ENCODE data around the gene ZNF440. TPM values are rescaled to one million over a fixed set of nuclear protein-coding genes. Genes with fewer than 3 reads are reported as not detected.
"Not testable (repeated sequence)": the region's sequence is repeated elsewhere in the genome, so short reads cannot be mapped to it uniquely, and the experiment has no call there.

The ZNF440 gene
- total RNA-seq: 11.4 and 11.9 TPM in 2 replicates

- intact Hi-C loops (cut with micrococcal nuclease): loop anchor here (1.0 to 5.0 kb wide), 8 partner anchors 16 to 326 kb away; partner anchors contain the start of genes ELOF1, ZNF20, ZNF439 and ZNF441
These were observed at the start of gene ZNF440 for GRCh38 chr19:11814029-11814699. TSS of gene ZNF440 (plus strand) at chr19:11814273. CDS start at chr19:11814448, 175 bp downstream.

- intact Hi-C loops (cut with micrococcal nuclease): loop anchor here (1.0 kb wide), 3 partner anchors 28 to 47 kb away; partner anchors contain the start of genes ZNF440 and ZNF491
These were observed 47.2 kb upstream of the ZNF440 start, which contains the start of gene ZNF441 for GRCh38 chr19:11766597-11767591. TSS of gene ZNF441 (plus strand) at chr19:11767000. CDS start at chr19:11767194, 194 bp downstream.

- intact Hi-C loops (cut with micrococcal nuclease): no loop called here
These were observed 46.4 kb upstream of the ZNF440 start for GRCh38 chr19:11767633-11768133.

- intact Hi-C loops (cut with micrococcal nuclease): no loop called here
These were observed 44.1 kb upstream of the ZNF440 start for GRCh38 chr19:11769995-11770394.

- intact Hi-C loops (cut with micrococcal nuclease): not testable (repeated sequence)
These were observed 42.6 kb upstream of the ZNF440 start for GRCh38 chr19:11771520-11771919.

- intact Hi-C loops (cut with micrococcal nuclease): not testable (repeated sequence)
These were observed 37.4 kb upstream of the ZNF440 start for GRCh38 chr19:11776669-11777068.

GRCh38 chr19:11780431-11781020 is 33.5 kb upstream of the ZNF440 start:
- intact Hi-C loops (cut with micrococcal nuclease): no loop called here

GRCh38 chr19:11781295-11782057 is 32.6 kb upstream of the ZNF440 start:
- intact Hi-C loops (cut with micrococcal nuclease): no loop called here

GRCh38 chr19:11783767-11784166 is 30.3 kb upstream of the ZNF440 start:
- intact Hi-C loops (cut with micrococcal nuclease): no loop called here

GRCh38 chr19:11784356-11784755 is 29.7 kb upstream of the ZNF440 start:
- intact Hi-C loops (cut with micrococcal nuclease): no loop called here

GRCh38 chr19:11787536-11787935 is 26.5 kb upstream of the ZNF440 start:
- intact Hi-C loops (cut with micrococcal nuclease): no loop called here

GRCh38 chr19:11792942-11793341 is 21.1 kb upstream of the ZNF440 start:
- intact Hi-C loops (cut with micrococcal nuclease): no loop called here

- intact Hi-C loops (cut with micrococcal nuclease): loop anchor here (1.0 to 5.0 kb wide), 4 partner anchors 126 to 344 kb away; partner anchors contain the start of gene ZNF878
These were observed 16.6 kb upstream of the ZNF440 start for GRCh38 chr19:11797491-11797890.

GRCh38 chr19:11798391-11799330 is 15.4 kb upstream of the ZNF440 start, which contains the start of gene ZNF491:
TSS of gene ZNF491 (plus strand) at chr19:11798523. CDS start at chr19:11805954, 7,431 bp downstream.
- intact Hi-C loops (cut with micrococcal nuclease): loop anchor here (1.0 to 5.0 kb wide), 5 partner anchors 16 to 254 kb away; partner anchors contain the start of genes ZNF440, ZNF441, ZNF763 and ZNF878

GRCh38 chr19:11806354-11807098 is 7.5 kb upstream of the ZNF440 start:
- intact Hi-C loops (cut with micrococcal nuclease): no loop called here

- intact Hi-C loops (cut with micrococcal nuclease): no loop called here
These were observed 7.0 kb upstream of the ZNF440 start for GRCh38 chr19:11807099-11807380.

- intact Hi-C loops (cut with micrococcal nuclease): loop anchor here (1.0 to 5.0 kb wide), 8 partner anchors 15 to 327 kb away; partner anchors contain the start of genes ELOF1, ZNF20, ZNF439 and ZNF441
These were observed 407 bp upstream of the ZNF440 start for GRCh38 chr19:11813703-11814028.

GRCh38 chr19:11814700-11815035 is 595 bp downstream of the ZNF440 start:
- intact Hi-C loops (cut with micrococcal nuclease): loop anchor here (1.0 to 5.0 kb wide), 8 partner anchors 16 to 326 kb away; partner anchors contain the start of genes ELOF1, ZNF20, ZNF439 and ZNF441
